HG02885 (cell line): ENCODE measurements around the gene DNASE1L2.

Experiments used
- ATAC-seq: cut with Tn5 transposase; IDR thresholded peaks from one replicate; pipeline ENCODE4 v1.9.1; 2021; ENCODE audit warnings: mild to moderate bottlenecking; ENCODE audit not compliant: unreplicated experiment, poor library complexity

The DNASE1L2 gene

GRCh38 chr16:2282866-2283555 lies 46.8 kb downstream of the DNASE1L2 start:
- ATAC-seq = no peak

GRCh38 chr16:2284001-2284770 lies 47.9 kb downstream of the DNASE1L2 start:
- ATAC-seq = no peak

GRCh38 chr16:2284797-2285576 lies 48.7 kb downstream of the DNASE1L2 start:
- no peak for ATAC-seq

GRCh38 chr16:2285731-2286191 lies 49.5 kb downstream of the DNASE1L2 start:
- ATAC-seq = no peak

- ATAC-seq = no peak
Observed at GRCh38 chr16:2286550-2286949, 50.3 kb downstream of the DNASE1L2 start.

- ATAC-seq = no peak
Observed at GRCh38 chr16:2287916-2288547, 51.8 kb downstream of the DNASE1L2 start.
